Mesothelial cell of epicardium (in vitro differentiated cells): ENCODE results near the gene MAP7. TPM values are rescaled to one million over a fixed set of nuclear protein-coding genes. Genes with fewer than 3 reads are reported as not detected.

Source experiments
- DNase-seq, 2 experiments: peaks; one replicate each; pipeline ENCODE4 v3.0.0; 2021; ENCODE audit warnings: low spot score in 2 of 2; ENCODE audit not compliant: unreplicated experiment in 2 of 2
- H3K27ac Mint-ChIP-seq: 2 replicates; pipeline ENCODE4 v1.8.0; 2021; ENCODE audit warnings: mixed read lengths
- H3K27me3 Mint-ChIP-seq: 2 replicates; pipeline ENCODE4 v1.8.0; 2021; ENCODE audit warnings: low read depth, mixed read lengths
- H3K36me3 Mint-ChIP-seq: 2 replicates; pipeline ENCODE4 v1.8.0; 2021; ENCODE audit warnings: mixed read lengths
- H3K4me1 Mint-ChIP-seq: 2 replicates; pipeline ENCODE4 v1.8.0; 2021; ENCODE audit warnings: mixed read lengths
- H3K4me3 Mint-ChIP-seq: 2 replicates; pipeline ENCODE4 v1.8.0; 2021; ENCODE audit warnings: mild to moderate bottlenecking, moderate library complexity, mixed read lengths
- H3K9me3 Mint-ChIP-seq: 2 replicates; pipeline ENCODE4 v1.8.0; 2021; ENCODE audit warnings: mixed read lengths
- CTCF ChIP-seq: fragments of 200-600 bp; sonication (generic); IDR thresholded peaks from one replicate; pipeline ENCODE4 v1.5.0; 2021; ENCODE audit warnings: antibody characterized with exemption; ENCODE audit not compliant: unreplicated experiment
- total RNA-seq: library from RNA; stranded (reverse); gene quantifications from 3 replicates; pipeline ENCODE4 v1.2.1, GENCODE V29; 2021

The MAP7 gene
- total RNA-seq, 1 donor from 2014 or later: 15.1 TPM

GRCh38 chr6:136411025-136411325 lies 139.2 kb downstream of the MAP7 start:
- Mint-ChIP-seq H3K27me3 (no peaks in the 10 kb centered on the region), H3K9me3 (no peaks in the 10 kb centered on the region), H3K4me1 (peaks cover 4% of the 10 kb centered on the region), H3K27ac (no peak overlapping the region), H3K36me3 (peaks cover 5% of the 10 kb centered on the region), H3K4me3 (no peak overlapping the region)
- TF ChIP-seq CTCF: no peak
- no peak for DNase-seq

- no peak overlapping the region for H3K27ac Mint-ChIP-seq
- no peak for DNase-seq
- TF ChIP-seq CTCF: no peak
- no peak overlapping the region for H3K4me3 Mint-ChIP-seq
- H3K4me1 Mint-ChIP-seq: peaks cover 7% of the 10 kb centered on the region
- H3K36me3 Mint-ChIP-seq: peaks cover 5% of the 10 kb centered on the region
- no peaks in the 10 kb centered on the region for H3K27me3 Mint-ChIP-seq
- H3K9me3 Mint-ChIP-seq: no peaks in the 10 kb centered on the region
Observed at GRCh38 chr6:136410201-136411024, 139.8 kb downstream of the MAP7 start.

- no peaks in the 10 kb centered on the region for H3K9me3 Mint-ChIP-seq
- no peak overlapping the region for H3K27ac Mint-ChIP-seq
- peaks cover 12% of the 10 kb centered on the region for H3K4me1 Mint-ChIP-seq
- H3K36me3 Mint-ChIP-seq: peaks cover 5% of the 10 kb centered on the region
- no peak overlapping the region for H3K4me3 Mint-ChIP-seq
- no peak for TF ChIP-seq CTCF
- no peak for DNase-seq
- no peaks in the 10 kb centered on the region for H3K27me3 Mint-ChIP-seq
Observed at GRCh38 chr6:136409597-136409996, 140.6 kb downstream of the MAP7 start.

- TF ChIP-seq CTCF: no peak
- H3K9me3 Mint-ChIP-seq: no peaks in the 10 kb centered on the region
- no peak overlapping the region for H3K4me3 Mint-ChIP-seq
- no peak for DNase-seq
- peaks cover 21% of the 10 kb centered on the region for H3K4me1 Mint-ChIP-seq
- H3K27me3 Mint-ChIP-seq: no peaks in the 10 kb centered on the region
- peaks cover 5% of the 10 kb centered on the region for H3K36me3 Mint-ChIP-seq
- no peak overlapping the region for H3K27ac Mint-ChIP-seq
Observed at GRCh38 chr6:136408204-136408603, 142.0 kb downstream of the MAP7 start.

GRCh38 chr6:136405420-136406029 lies 144.7 kb downstream of the MAP7 start:
- no peak overlapping the region for H3K4me3 Mint-ChIP-seq
- H3K36me3 Mint-ChIP-seq: peaks cover 2% of the 10 kb centered on the region
- H3K4me1 Mint-ChIP-seq: peaks cover 27% of the 10 kb centered on the region
- no peak for TF ChIP-seq CTCF
- H3K27ac Mint-ChIP-seq: no peak overlapping the region
- no peaks in the 10 kb centered on the region for H3K27me3 Mint-ChIP-seq
- DNase-seq: no peak
- peaks cover 11% of the 10 kb centered on the region for H3K9me3 Mint-ChIP-seq
